Neural crest cell (in vitro differentiated cells): ENCODE measurements around the gene KCNMB2. TPM values are rescaled to one million over a fixed set of nuclear protein-coding genes. Genes with fewer than 3 reads are reported as not detected.
A peak's percentile ranks its signal among the peaks of the same experiment; 100 is the strongest.
"Not testable (repeated sequence)": the region's sequence is repeated elsewhere in the genome, so short reads cannot be mapped to it uniquely, and the experiment has no call there.

Experiments
- DNase-seq: peaks from one replicate; pipeline ENCODE4 v3.0.0; 2021; ENCODE audit warnings: low read depth, mixed read lengths, low spot score
- H3K27ac Mint-ChIP-seq: one replicate; pipeline ENCODE4 v1.8.0; 2021; ENCODE audit warnings: mild to moderate bottlenecking, mixed read lengths; ENCODE audit not compliant: unreplicated experiment
- H3K27me3 Mint-ChIP-seq: 2 replicates; pipeline ENCODE4 v1.8.0; 2021; ENCODE audit warnings: low read depth, mild to moderate bottlenecking, mixed read lengths
- H3K36me3 Mint-ChIP-seq: 2 replicates; pipeline ENCODE4 v1.8.0; 2021; ENCODE audit warnings: low read depth, mild to moderate bottlenecking, mixed read lengths
- H3K4me1 Mint-ChIP-seq: 2 replicates; pipeline ENCODE4 v1.8.0; 2021; ENCODE audit warnings: mixed read lengths
- H3K4me3 Mint-ChIP-seq: one replicate; pipeline ENCODE4 v1.8.0; 2021; ENCODE audit warnings: mild to moderate bottlenecking, mixed read lengths
- H3K9me3 Mint-ChIP-seq: 2 replicates; pipeline ENCODE4 v1.8.0; 2021; ENCODE audit warnings: mixed read lengths
- CTCF ChIP-seq: fragments of 200-600 bp; sonication (generic); conservative IDR thresholded peaks from 2 replicates; pipeline ENCODE4 v1.5.0; 2021; ENCODE audit warnings: antibody characterized with exemption, mild to moderate bottlenecking
- total RNA-seq: library from RNA; stranded (reverse); gene quantifications from 2 replicates; pipeline ENCODE4 v1.2.1, GENCODE V29; 2021

The KCNMB2 gene
- total RNA-seq, 1 donor from 2014 or later: 0.84 TPM

DNA sequence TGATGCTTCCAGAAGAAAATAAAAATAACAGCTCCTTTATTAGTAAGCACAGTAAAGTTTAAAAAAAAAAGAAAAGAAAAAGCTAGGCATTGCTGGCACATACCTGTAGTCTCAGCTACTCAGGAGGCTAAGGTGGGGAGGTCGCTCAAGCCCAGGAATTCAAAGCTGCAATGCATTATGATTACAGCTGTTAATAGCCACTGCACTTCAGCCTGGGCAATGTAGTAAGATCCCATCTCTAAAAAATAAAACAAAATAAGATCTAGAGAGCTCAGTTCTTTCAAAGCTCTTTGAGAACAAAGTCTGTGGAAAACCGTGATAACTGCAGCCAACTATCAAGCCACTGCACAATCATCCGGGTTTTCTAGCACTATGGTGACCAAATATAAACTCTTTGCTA, 323.1 kb downstream of the KCNMB2 start:
- Mint-ChIP-seq H3K4me3 (peak overlapping the region; percentile 94), H3K36me3 (peaks cover 2% of the 10 kb centered on the region), H3K27ac (no peak overlapping the region), H3K9me3 (no peaks in the 10 kb centered on the region), H3K4me1 (peaks cover 6% of the 10 kb centered on the region), H3K27me3 (no peaks in the 10 kb centered on the region)
- DNase-seq: no peak
- TF ChIP-seq CTCF: no peak

DNA sequence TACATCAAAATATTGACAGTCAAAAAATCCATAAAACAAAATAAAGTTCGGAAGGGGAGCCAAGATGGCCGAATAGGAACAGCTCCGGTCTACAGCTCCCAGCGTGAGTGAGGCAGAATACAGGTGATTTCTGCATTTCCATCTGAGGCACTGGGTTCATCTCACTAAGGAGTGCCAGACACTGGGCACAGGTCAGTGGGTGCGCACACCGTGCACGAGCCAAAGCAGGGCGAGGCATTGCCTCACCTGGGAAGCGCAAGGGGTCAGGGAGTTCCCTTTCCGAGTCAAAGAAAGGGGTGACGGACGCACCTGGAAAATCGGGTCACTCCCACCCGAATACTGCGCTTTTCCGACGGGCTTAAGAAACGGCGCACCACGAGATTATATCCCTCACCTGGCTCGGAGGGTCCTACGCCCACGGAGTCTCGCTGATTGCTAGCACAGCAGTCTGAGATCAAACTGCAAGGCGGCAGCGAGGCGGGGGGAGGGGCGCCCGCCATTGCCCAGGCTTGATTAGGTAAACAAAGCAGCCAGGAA, 323.7 kb downstream of the KCNMB2 start:
- Mint-ChIP-seq H3K27ac (peak overlapping the region; percentile 98), H3K4me3 (peak overlapping the region; percentile 94)
- not testable (repeated sequence) for H3K27me3 Mint-ChIP-seq, H3K36me3 Mint-ChIP-seq, H3K9me3 Mint-ChIP-seq, DNase-seq, H3K4me1 Mint-ChIP-seq

GRCh38 chr3:178868681-178869080, 332.4 kb downstream of the KCNMB2 start:
- Mint-ChIP-seq H3K27me3 (no peaks in the 10 kb centered on the region), H3K4me3 (no peak overlapping the region), H3K4me1 (no peaks in the 10 kb centered on the region), H3K9me3 (no peaks in the 10 kb centered on the region), H3K27ac (no peak overlapping the region), H3K36me3 (no peaks in the 10 kb centered on the region)
- no peak for DNase-seq
- no peak for TF ChIP-seq CTCF

GRCh38 chr3:178870085-178870484, 333.8 kb downstream of the KCNMB2 start:
- H3K27me3 Mint-ChIP-seq: no peaks in the 10 kb centered on the region
- H3K9me3 Mint-ChIP-seq: no peaks in the 10 kb centered on the region
- no peaks in the 10 kb centered on the region for H3K4me1 Mint-ChIP-seq
- no peak overlapping the region for H3K4me3 Mint-ChIP-seq
- H3K36me3 Mint-ChIP-seq: no peaks in the 10 kb centered on the region
- no peak overlapping the region for H3K27ac Mint-ChIP-seq
- no peak for DNase-seq
- TF ChIP-seq CTCF: no peak

DNA sequence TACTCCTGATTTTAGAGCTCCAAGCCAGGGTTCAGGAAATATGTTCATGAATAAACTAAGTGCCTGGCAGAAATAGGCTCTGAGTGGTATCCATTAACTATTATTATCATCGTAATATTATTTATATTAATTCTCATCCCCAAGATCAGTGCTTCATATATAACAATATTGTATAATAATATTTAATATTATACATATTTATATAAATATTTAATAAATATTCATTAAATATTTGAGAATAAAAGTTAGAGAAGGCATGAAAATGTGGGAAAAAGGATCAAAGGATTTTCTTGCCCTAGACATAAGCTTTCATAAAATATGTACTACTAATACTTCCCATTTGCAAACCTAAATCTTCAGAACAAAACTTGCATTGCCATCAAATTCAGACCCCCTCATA, 338.9 kb downstream of the KCNMB2 start:
- H3K4me1 Mint-ChIP-seq: no peaks in the 10 kb centered on the region
- TF ChIP-seq CTCF: no peak
- H3K36me3 Mint-ChIP-seq: no peaks in the 10 kb centered on the region
- H3K9me3 Mint-ChIP-seq: no peaks in the 10 kb centered on the region
- no peak for DNase-seq
- no peak overlapping the region for H3K27ac Mint-ChIP-seq
- H3K4me3 Mint-ChIP-seq: no peak overlapping the region
- no peaks in the 10 kb centered on the region for H3K27me3 Mint-ChIP-seq

DNA sequence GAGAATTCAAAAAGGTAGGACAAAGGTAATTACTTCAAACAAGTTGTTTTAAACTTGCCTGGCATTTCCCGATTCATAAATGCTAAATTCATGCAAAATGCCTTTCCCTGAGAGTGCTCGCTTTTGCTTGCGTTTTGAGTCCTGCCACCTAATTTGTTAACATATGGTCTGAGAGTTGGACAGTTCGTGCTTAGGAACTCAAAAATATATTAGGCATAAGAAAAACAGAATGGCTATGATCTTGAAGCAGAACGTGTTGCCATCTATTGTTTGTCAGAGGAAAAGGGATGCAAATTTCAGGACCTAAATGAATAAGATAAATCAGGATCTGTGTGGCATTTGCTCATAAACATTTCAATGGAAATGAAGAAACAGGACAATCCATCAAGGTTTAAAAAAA, 339.6 kb downstream of the KCNMB2 start:
- no peak for DNase-seq

More for the DNA sequence above, 339.6 kb downstream of the KCNMB2 start:
- no peak for TF ChIP-seq CTCF
- no peaks in the 10 kb centered on the region for H3K36me3 Mint-ChIP-seq
- H3K4me3 Mint-ChIP-seq: no peak overlapping the region
- H3K27ac Mint-ChIP-seq: no peak overlapping the region
- H3K4me1 Mint-ChIP-seq: no peaks in the 10 kb centered on the region
- H3K27me3 Mint-ChIP-seq: no peaks in the 10 kb centered on the region
- H3K9me3 Mint-ChIP-seq: no peaks in the 10 kb centered on the region
